ENCODE data around the gene PXDC1. TPM values are rescaled to one million over a fixed set of nuclear protein-coding genes. Genes with fewer than 3 reads are reported as not detected.
A peak's percentile ranks its signal among the peaks of the same experiment; 100 is the strongest.

The PXDC1 gene
- total and polyA plus RNA-seq, 2 experiments from 2014 or later: 1.2 to 1.8 TPM

GRCh38 chr6:3744211-3744900, 7.2 kb downstream of the PXDC1 start (continued):
- no peak for TF ChIP-seq ZNF462 (CRISPR knock-in tag; IDR thresholded peaks at IDR 0.05)

- Histone ChIP-seq H4K20me1 (replicated peaks; ENCODE audit: insufficient read depth) (no peaks in the 10 kb centered on the region), H3F3A (replicated peaks; ENCODE audit: low read depth) (no peaks in the 10 kb centered on the region), H3K4me2 (no peak overlapping the region), H3K4me3 (no peak overlapping the region), H3K9me2 (ENCODE audit: insufficient read depth) (no peaks in the 10 kb centered on the region), H3K27me3 (ENCODE audit: insufficient read depth) (peaks cover 2% of the 10 kb centered on the region), H2AFZ (peak overlapping the region; percentile 43; the same call in 1 of the 2 replicates), H3K36me3 (ENCODE audit: insufficient read depth) (no peaks in the 10 kb centered on the region), H3K27ac (ENCODE audit: low read depth) (no peak overlapping the region), H3K79me2 (replicated peaks; ENCODE audit: insufficient read depth) (no peaks in the 10 kb centered on the region), H3K4me1 (ENCODE audit: insufficient read depth) (peaks cover 10% of the 10 kb centered on the region)
- DNase-seq (ENCODE audit: low spot score): no peak
- no peak for TF ChIP-seq POLR2AphosphoS5 (IDR thresholded peaks at IDR 0.05; ENCODE audit: low read depth)
- TF ChIP-seq EZH2phosphoT487 (IDR thresholded peaks at IDR 0.05; ENCODE audit: unreplicated experiment): no peak
- TF ChIP-seq ZNF331 (CRISPR knock-in tag; IDR thresholded peaks at IDR 0.05; ENCODE audit: low read depth): no peak
- TF ChIP-seq EZH2 (IDR thresholded peaks at IDR 0.05; ENCODE audit: low read depth, unreplicated experiment): no peak
- no peak for TF ChIP-seq CREB1 (CRISPR knock-in tag; IDR thresholded peaks at IDR 0.05; ENCODE audit: low read depth)
- TF ChIP-seq ZNF114 (CRISPR knock-in tag; IDR thresholded peaks at IDR 0.05): no peak
- ATAC-seq: no peak
- H3K36me3 Mint-ChIP-seq (ENCODE audit: low read depth): no peaks in the 10 kb centered on the region
- H3K4me3 Mint-ChIP-seq: no peak overlapping the region
- H3K27me3 Mint-ChIP-seq (ENCODE audit: insufficient read depth, low read depth, poor library complexity): peaks cover 20% of the 10 kb centered on the region
- H3K27ac Mint-ChIP-seq: no peak overlapping the region
- no peaks in the 10 kb centered on the region for H3K9me3 Mint-ChIP-seq
- peaks cover 38% of the 10 kb centered on the region for H3K4me1 Mint-ChIP-seq
Observed at GRCh38 chr6:3743541-3743940, 8.0 kb downstream of the PXDC1 start.
